Trophoblast cell (in vitro differentiated cells and primary cell): Measurements from ENCODE around the gene CFAP92.
"Not testable (repeated sequence)": the region's sequence is repeated elsewhere in the genome, so short reads cannot be mapped to it uniquely, and the experiment has no call there.

ENCODE experiments used
- DNase-seq, 2 donors: peaks; one replicate each; pipeline ENCODE4 v3.0.0-alpha.2; 2016
- H2AFZ ChIP-seq: 2 replicates; pipeline ENCODE4 v1.6.1; 2013; ENCODE audit warnings: low read length, moderate library complexity, mild to moderate bottlenecking; ENCODE audit not compliant: insufficient read depth, poor library complexity
- H2AK5ac ChIP-seq: 2 replicates; pipeline ENCODE4 v1.6.1; 2013; ENCODE audit warnings: mild to moderate bottlenecking, low read length
- H2BK120ac ChIP-seq: 2 replicates; pipeline ENCODE4 v1.6.1; 2013; ENCODE audit warnings: low read length, mild to moderate bottlenecking, moderate library complexity; ENCODE audit not compliant: insufficient read depth, poor library complexity
- H2BK12ac ChIP-seq: 2 replicates; pipeline ENCODE4 v1.6.1; 2013; ENCODE audit warnings: mild to moderate bottlenecking, low read length, moderate library complexity
- H2BK5ac ChIP-seq: 2 replicates; pipeline ENCODE4 v1.6.1; 2013; ENCODE audit warnings: low read length, low read depth, moderate library complexity, mild to moderate bottlenecking; ENCODE audit not compliant: poor library complexity
- H3K14ac ChIP-seq: 2 replicates; pipeline ENCODE4 v1.6.1; 2013; ENCODE audit warnings: mild to moderate bottlenecking, low read length
- H3K18ac ChIP-seq: 2 replicates; pipeline ENCODE4 v1.6.1; 2013; ENCODE audit warnings: mild to moderate bottlenecking, low read length
- H3K23ac ChIP-seq: 2 replicates; pipeline ENCODE4 v1.6.1; 2013; ENCODE audit warnings: low read length
- H3K27ac ChIP-seq: 2 replicates; pipeline ENCODE4 v1.5.1; 2013; ENCODE audit warnings: low read depth, mild to moderate bottlenecking, inconsistent platforms, low read length, moderate library complexity
- H3K27me3 ChIP-seq: 2 replicates; pipeline ENCODE4 v1.6.1; 2013; ENCODE audit warnings: inconsistent platforms, mild to moderate bottlenecking, low read length, moderate library complexity; ENCODE audit not compliant: insufficient read depth
- H3K36me3 ChIP-seq, 2 experiments: 1 replicate in 1 of 2; 2 replicates in 1 of 2; pipeline ENCODE4 v1.6.1; 2013; ENCODE audit warnings: low read length in 2 of 2, mild to moderate bottlenecking in 2 of 2, moderate library complexity in 1 of 2; ENCODE audit not compliant: insufficient read depth in 2 of 2, control insufficient read depth in 1 of 2
- H3K4ac ChIP-seq: 2 replicates; pipeline ENCODE4 v1.6.1; 2013; ENCODE audit warnings: low read depth, mild to moderate bottlenecking, low read length, moderate library complexity
- H3K4me1 ChIP-seq, 2 experiments: 1 replicate in 1 of 2; 2 replicates in 1 of 2; pipeline ENCODE4 v1.6.1; 2013; ENCODE audit warnings: low read length in 2 of 2, mild to moderate bottlenecking in 2 of 2, moderate library complexity in 1 of 2; ENCODE audit not compliant: insufficient read depth in 2 of 2, control insufficient read depth in 1 of 2
- H3K4me2 ChIP-seq: 2 replicates; pipeline ENCODE4 v1.6.1; 2013; ENCODE audit warnings: inconsistent platforms, mild to moderate bottlenecking, low read length, moderate library complexity
- H3K4me3 ChIP-seq: 2 replicates; pipeline ENCODE4 v1.5.1; 2013; ENCODE audit warnings: mild to moderate bottlenecking, low read depth, low read length, inconsistent platforms
- H3K79me1 ChIP-seq: one replicate; pipeline ENCODE4 v1.6.1; 2013; ENCODE audit warnings: low read length
- H3K79me2 ChIP-seq: 2 replicates; pipeline ENCODE4 v1.6.1; 2013; ENCODE audit warnings: low read length, mild to moderate bottlenecking; ENCODE audit not compliant: control insufficient read depth, insufficient read depth, poor library complexity
- H3K9ac ChIP-seq: 2 replicates; pipeline ENCODE4 v1.6.1; 2013; ENCODE audit warnings: mild to moderate bottlenecking, low read length
- H3K9me3 ChIP-seq: 2 replicates; pipeline ENCODE4 v1.6.1; 2013; ENCODE audit warnings: low read depth, mild to moderate bottlenecking, control low read depth, inconsistent platforms, low read length; ENCODE audit not compliant: insufficient read depth
- H4K12ac ChIP-seq: 2 replicates; pipeline ENCODE4 v1.6.1; 2013; ENCODE audit warnings: low read depth, mild to moderate bottlenecking, low read length, moderate library complexity
- H4K8ac ChIP-seq: 2 replicates; pipeline ENCODE4 v1.6.1; 2013; ENCODE audit warnings: low read depth, mild to moderate bottlenecking, low read length, moderate library complexity
- H4K91ac ChIP-seq: one replicate; pipeline ENCODE4 v1.6.1; 2013; ENCODE audit warnings: low read depth, mild to moderate bottlenecking, low read length, moderate library complexity
- WGBS: extraction: QIAGEN DNeasy Blood & Tissue Kit; methylation state at CpG from one replicate; pipeline ENCODE4 v1.1.7; 2013; ENCODE audit warnings: missing lambda C conversion rate; ENCODE audit not compliant: insufficient read length, insufficient coverage; ENCODE audit errors: extremely low coverage; 5-methylcytosine and 5-hydroxymethylcytosine counted together

Gene CFAP92

GRCh38 chr3:128932516-128933212 is 61.2 kb downstream of the CFAP92 start:
- Histone ChIP-seq H2BK12ac (no peak overlapping the region), H3K18ac (no peak overlapping the region), H3K4ac (no peak overlapping the region), H3K23ac (no peak overlapping the region), H3K27me3 (no peaks in the 10 kb centered on the region), H3K79me1 (no peaks in the 10 kb centered on the region), H2AFZ (no peak overlapping the region), H3K9ac (no peak overlapping the region), H3K79me2 (no peaks in the 10 kb centered on the region), H2AK5ac (no peak overlapping the region), H2BK5ac (no peak overlapping the region), H3K4me2 (no peak overlapping the region), H3K4me3 (no peak overlapping the region), H3K36me3 (no peaks in the 10 kb centered on the region), H4K12ac (no peak overlapping the region), H2BK120ac (no peak overlapping the region), H4K91ac (no peak overlapping the region), H3K9me3 (peaks cover 4% of the 10 kb centered on the region), H3K27ac (no peak overlapping the region), H3K4me1 (no peaks in the 10 kb centered on the region), H4K8ac (no peak overlapping the region), H3K14ac (no peak overlapping the region)
- no peak for DNase-seq
- no CpG with 5 or more reads among the region's 12 CpGs for WGBS

- H3K23ac ChIP-seq: no peak overlapping the region
- WGBS: no CpG with 5 or more reads among the region's 10 CpGs
- no peak overlapping the region for H3K4me2 ChIP-seq
- no peak overlapping the region for H3K27ac ChIP-seq
- H3K27me3 ChIP-seq: no peaks in the 10 kb centered on the region
- no peak for DNase-seq
- no peaks in the 10 kb centered on the region for H3K79me2 ChIP-seq
- H2BK120ac ChIP-seq: no peak overlapping the region
- H3K79me1 ChIP-seq: no peaks in the 10 kb centered on the region
- H3K14ac ChIP-seq: no peak overlapping the region
- H2AFZ ChIP-seq: no peak overlapping the region
- H3K9me3 ChIP-seq: peaks cover 4% of the 10 kb centered on the region
- no peak overlapping the region for H4K8ac ChIP-seq
- H2BK5ac ChIP-seq: no peak overlapping the region
- H3K9ac ChIP-seq: no peak overlapping the region
- H3K36me3 ChIP-seq: no peaks in the 10 kb centered on the region
- no peak overlapping the region for H4K91ac ChIP-seq
- no peak overlapping the region for H4K12ac ChIP-seq
- no peak overlapping the region for H3K4me3 ChIP-seq
- no peak overlapping the region for H3K18ac ChIP-seq
- H2AK5ac ChIP-seq: no peak overlapping the region
- H3K4me1 ChIP-seq: no peaks in the 10 kb centered on the region
- H2BK12ac ChIP-seq: no peak overlapping the region
- H3K4ac ChIP-seq: no peak overlapping the region
Measured at GRCh38 chr3:128931046-128931445, 62.8 kb downstream of the CFAP92 start.

GRCh38 chr3:128929364-128929763 is 64.5 kb downstream of the CFAP92 start:
- Histone ChIP-seq H3K27me3 (no peaks in the 10 kb centered on the region), H3K18ac (no peak overlapping the region), H3K9ac (no peak overlapping the region), H3K4ac (no peak overlapping the region), H2BK5ac (no peak overlapping the region), H3K79me1 (no peaks in the 10 kb centered on the region), H3K4me2 (no peak overlapping the region), H3K4me1 (no peaks in the 10 kb centered on the region), H3K4me3 (no peak overlapping the region), H3K23ac (no peak overlapping the region), H3K79me2 (no peaks in the 10 kb centered on the region), H2BK120ac (no peak overlapping the region), H4K91ac (no peak overlapping the region), H2AK5ac (no peak overlapping the region), H2BK12ac (no peak overlapping the region), H2AFZ (no peak overlapping the region), H3K14ac (no peak overlapping the region), H3K36me3 (no peaks in the 10 kb centered on the region), H4K8ac (no peak overlapping the region), H3K27ac (no peak overlapping the region), H3K9me3 (peaks cover 10% of the 10 kb centered on the region), H4K12ac (no peak overlapping the region)
- DNase-seq: no peak
- no CpG with 5 or more reads among the region's 3 CpGs for WGBS

GRCh38 chr3:128923986-128924385 is 69.9 kb downstream of the CFAP92 start:
- H4K8ac ChIP-seq, H2BK12ac ChIP-seq, H3K27ac ChIP-seq, H3K36me3 ChIP-seq, H3K23ac ChIP-seq, H2AFZ ChIP-seq, H3K79me1 ChIP-seq, H3K9ac ChIP-seq, H2BK120ac ChIP-seq, H2AK5ac ChIP-seq, H3K4me3 ChIP-seq, H4K12ac ChIP-seq, H3K18ac ChIP-seq, H3K4me2 ChIP-seq, H3K4me1 ChIP-seq, H2BK5ac ChIP-seq, H3K4ac ChIP-seq, H3K27me3 ChIP-seq, H3K79me2 ChIP-seq, H4K91ac ChIP-seq, H3K14ac ChIP-seq: not testable (repeated sequence)
- no CpG with 5 or more reads among the region's 6 CpGs for WGBS
- H3K9me3 ChIP-seq: peaks cover 19% of the 10 kb centered on the region
- peak in 1 of 2 donors; percentile 20 for DNase-seq
